GM12865 (cell line): Measurements from ENCODE around the gene RMP24.
"Not testable (repeated sequence)": the region's sequence is repeated elsewhere in the genome, so short reads cannot be mapped to it uniquely, and the experiment has no call there.

Source experiments
- DNase-seq: peaks from one replicate; pipeline ENCODE4 v3.0.0; 2010; ENCODE audit warnings: low read depth
- H3K4me3 ChIP-seq: 2 replicates; pipeline ENCODE4 v1.5.1; 2011; ENCODE audit warnings: mild to moderate bottlenecking, low read depth, low read length, control low read depth
- CTCF ChIP-seq: IDR thresholded peaks from 2 replicates; pipeline ENCODE4 v1.5.1; 2011; ENCODE audit warnings: low read length, control low read depth, low read depth, inconsistent platforms; ENCODE audit not compliant: insufficient read depth; ENCODE audit errors: missing control alignments

RMP24 gene

GRCh38 chr18:35962320-35962719, 10.2 kb upstream of the RMP24 start:
- no peak overlapping the region for H3K4me3 ChIP-seq
- no peak for DNase-seq
- no peak for TF ChIP-seq CTCF

GRCh38 chr18:35964319-35964718, 8.2 kb upstream of the RMP24 start:
- TF ChIP-seq CTCF, result no peak
- DNase-seq, result no peak
- H3K4me3 ChIP-seq, result no peak overlapping the region

GRCh38 chr18:35967866-35968265, 4.6 kb upstream of the RMP24 start:
- not testable (repeated sequence) for H3K4me3 ChIP-seq, DNase-seq

GRCh38 chr18:35968278-35968880, 4.1 kb upstream of the RMP24 start:
- no peak for TF ChIP-seq CTCF
- no peak for DNase-seq
- H3K4me3 ChIP-seq, result no peak overlapping the region

- no peak overlapping the region for H3K4me3 ChIP-seq
- DNase-seq, result no peak
- no peak for TF ChIP-seq CTCF
Measured at GRCh38 chr18:35969676-35970075, 2.8 kb upstream of the RMP24 start.

GRCh38 chr18:35971661-35972196, 750 bp upstream of the RMP24 start:
- no peak for TF ChIP-seq CTCF
- H3K4me3 ChIP-seq, result peak overlapping the region; percentile 79
- no peak for DNase-seq

GRCh38 chr18:35973650-35974049, 1.2 kb downstream of the RMP24 start:
- H3K4me3 ChIP-seq, result peak overlapping the region; percentile 79
- no peak for TF ChIP-seq CTCF
- no peak for DNase-seq
